Bone marrow (tissue), 2 donors: ENCODE results near the gene LRRC72.

Source experiments
- DNase-seq, 2 donors: peaks; one replicate each; lab custom pipeline; 2025; lab: John Stamatoyannopoulos, UW

LRRC72 gene

GRCh38 chr7:16626388-16626787 is 99.8 kb downstream of the LRRC72 start:
- no peak for DNase-seq

- no peak for DNase-seq
Observed at GRCh38 chr7:16627236-16627635, 100.6 kb downstream of the LRRC72 start.

- no peak for DNase-seq
Observed at GRCh38 chr7:16630654-16631053, 104.0 kb downstream of the LRRC72 start.
